Testis (tissue), 5 donors: ENCODE measurements around the gene MSH5. TPM values are rescaled to one million over a fixed set of nuclear protein-coding genes. Genes with fewer than 3 reads are reported as not detected.

Experiments
- DNase-seq: peaks from one replicate; pipeline ENCODE4 v3.0.0-alpha.2; 2019
- H3K27ac ChIP-seq, 2 donors: fragments of 200-600 bp; sonication (generic); one replicate each; pipeline ENCODE4 v1.5.1; 2019
- H3K27me3 ChIP-seq: fragments of 200-600 bp; sonication (generic); one replicate; pipeline ENCODE4 v1.5.1; 2019
- H3K36me3 ChIP-seq: fragments of 200-600 bp; sonication (generic); one replicate; pipeline ENCODE4 v1.5.1; 2017; ENCODE audit warnings: low read depth; ENCODE audit errors: missing control alignments
- H3K4me1 ChIP-seq: fragments of 200-600 bp; sonication (generic); one replicate; pipeline ENCODE4 v1.5.1; 2019
- H3K4me3 ChIP-seq, 2 donors: fragments of 200-600 bp; sonication (generic); one replicate each; pipeline ENCODE4 v1.5.1; 2017 to 2019
- H3K9me3 ChIP-seq: fragments of 200-600 bp; sonication (generic); one replicate; pipeline ENCODE4 v1.5.1; 2017
- POLR2A ChIP-seq: fragments of 450-650 bp; IDR thresholded peaks from one replicate; pipeline ENCODE4 v1.6.1; 2017; ENCODE audit warnings: antibody characterized with exemption, mild to moderate bottlenecking, moderate library complexity
- WGBS, 2 donors: methylation state at CpG; one replicate each; pipeline ENCODE4 v1.1.5; 2018; 5-methylcytosine and 5-hydroxymethylcytosine counted together
- intact Hi-C: fragments of 100-400 bp; cut with DNase I; formaldehyde crosslinking; loops from one replicate; pipeline ENCODE4 v1.15.1; 2023; ENCODE audit warnings: low total_unique reads
- long read RNA-seq, 2 donors: transcript quantifications; one replicate each; lab custom pipeline, GENCODE V29; 2026
- polyA plus RNA-seq: library from polyadenylated mRNA; stranded (reverse); fragments of 350-450 nt; fragmentation: Illumina TruSeq; extraction: RNeasy Lipid Tissue Mini Kit (QIAGEN cat#74804); gene quantifications from one replicate; pipeline ENCODE4 v1.2.3, GENCODE V29; 2014; ENCODE audit warnings: low read depth, low replicate concordance; ENCODE audit not compliant: insufficient read depth
- total RNA-seq, 2 donors: library from RNA; depleted of rRNA; stranded (reverse); fragments of >200 nt; gene quantifications; one replicate each; pipeline ENCODE4 v1.2.3, GENCODE V29; 2016
- TF ChIP-seq, protein P1 (sequence below), 3 experiments: fragments of 450-650 bp in 2 of 3; fragments of 200-600 bp in 1 of 3; sonication (generic) in 1 of 3; IDR thresholded peaks; one replicate each; pipeline ENCODE4 v1.5.1; 2016 to 2019; ENCODE audit warnings: antibody characterized with exemption in 3 of 3, mild to moderate bottlenecking in 2 of 3, moderate library complexity in 1 of 3

The MSH5 gene
- total RNA-seq (100 to 1,000 TPM in 1 of 2 donors, 10 to 100 TPM in 1; 77.6 to 135 TPM), polyA plus RNA-seq (36.2 TPM)
- long read RNA-seq, donor 1, result 0 reads
- long read RNA-seq, donor 2, result 0 reads

DNA sequence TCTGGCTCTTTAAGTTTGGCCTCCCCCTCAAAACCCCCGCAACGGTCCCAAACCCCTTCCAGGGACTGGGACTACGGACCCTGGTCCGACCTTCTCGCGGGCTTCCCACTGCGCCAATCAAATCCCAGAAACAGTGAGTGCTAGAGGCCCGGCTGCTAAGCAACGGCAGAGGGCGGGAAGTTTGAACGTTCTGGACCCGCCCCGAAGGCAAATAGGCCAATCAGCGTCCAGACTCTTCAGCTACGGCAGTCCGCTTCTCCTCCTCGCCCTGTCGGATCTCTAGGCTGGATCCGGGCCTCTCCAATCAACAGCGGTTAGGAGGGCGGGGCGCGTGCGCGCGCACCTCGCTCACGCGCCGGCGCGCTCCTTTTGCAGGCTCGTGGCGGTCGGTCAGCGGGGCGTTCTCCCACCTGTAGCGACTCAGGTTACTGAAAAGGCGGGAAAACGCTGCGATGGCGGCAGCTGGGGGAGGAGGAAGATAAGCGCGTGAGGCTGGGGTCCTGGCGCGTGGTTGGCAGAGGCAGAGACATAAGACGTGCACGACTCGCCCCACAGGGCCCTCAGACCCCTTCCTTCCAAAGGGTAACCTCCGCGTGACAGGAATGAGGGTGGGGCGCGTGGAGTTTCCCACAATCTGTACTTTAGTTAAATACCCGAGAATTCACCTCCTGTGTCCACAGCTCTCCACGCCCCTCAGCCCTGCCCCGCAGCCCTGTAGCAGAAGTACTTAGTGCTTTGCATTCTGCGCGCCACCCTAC lies at the start of gene MSH5:
Gene MSH5 (plus strand): TSS at position 367 of the 758 bp plus-strand sequence. CDS start 462 bp downstream, outside the sequence.
- Histone ChIP-seq H3K27me3 (no peaks in the 10 kb centered on the region), H3K27ac (peak within 1 kb of the TSS; percentile 10 to 86), H3K9me3 (no peaks in the 10 kb centered on the region), H3K4me3 (peak within 1 kb of the TSS; percentile 74 to 76), H3K4me1 (peaks cover 19% of the 10 kb centered on the region), H3K36me3 (no peaks in the 10 kb centered on the region)
- 0% methylated on average over 18 to 57 of the region's 58 CpGs for WGBS, 2 donors
- intact Hi-C loops, result no loop called here
- DNase-seq, result peak; percentile 99
- TF ChIP-seq POLR2A, result no peak
- TF ChIP-seq, protein P1, sequence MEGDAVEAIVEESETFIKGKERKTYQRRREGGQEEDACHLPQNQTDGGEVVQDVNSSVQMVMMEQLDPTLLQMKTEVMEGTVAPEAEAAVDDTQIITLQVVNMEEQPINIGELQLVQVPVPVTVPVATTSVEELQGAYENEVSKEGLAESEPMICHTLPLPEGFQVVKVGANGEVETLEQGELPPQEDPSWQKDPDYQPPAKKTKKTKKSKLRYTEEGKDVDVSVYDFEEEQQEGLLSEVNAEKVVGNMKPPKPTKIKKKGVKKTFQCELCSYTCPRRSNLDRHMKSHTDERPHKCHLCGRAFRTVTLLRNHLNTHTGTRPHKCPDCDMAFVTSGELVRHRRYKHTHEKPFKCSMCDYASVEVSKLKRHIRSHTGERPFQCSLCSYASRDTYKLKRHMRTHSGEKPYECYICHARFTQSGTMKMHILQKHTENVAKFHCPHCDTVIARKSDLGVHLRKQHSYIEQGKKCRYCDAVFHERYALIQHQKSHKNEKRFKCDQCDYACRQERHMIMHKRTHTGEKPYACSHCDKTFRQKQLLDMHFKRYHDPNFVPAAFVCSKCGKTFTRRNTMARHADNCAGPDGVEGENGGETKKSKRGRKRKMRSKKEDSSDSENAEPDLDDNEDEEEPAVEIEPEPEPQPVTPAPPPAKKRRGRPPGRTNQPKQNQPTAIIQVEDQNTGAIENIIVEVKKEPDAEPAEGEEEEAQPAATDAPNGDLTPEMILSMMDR (IDR thresholded peaks at IDR 0.05), result no peak

DNA sequence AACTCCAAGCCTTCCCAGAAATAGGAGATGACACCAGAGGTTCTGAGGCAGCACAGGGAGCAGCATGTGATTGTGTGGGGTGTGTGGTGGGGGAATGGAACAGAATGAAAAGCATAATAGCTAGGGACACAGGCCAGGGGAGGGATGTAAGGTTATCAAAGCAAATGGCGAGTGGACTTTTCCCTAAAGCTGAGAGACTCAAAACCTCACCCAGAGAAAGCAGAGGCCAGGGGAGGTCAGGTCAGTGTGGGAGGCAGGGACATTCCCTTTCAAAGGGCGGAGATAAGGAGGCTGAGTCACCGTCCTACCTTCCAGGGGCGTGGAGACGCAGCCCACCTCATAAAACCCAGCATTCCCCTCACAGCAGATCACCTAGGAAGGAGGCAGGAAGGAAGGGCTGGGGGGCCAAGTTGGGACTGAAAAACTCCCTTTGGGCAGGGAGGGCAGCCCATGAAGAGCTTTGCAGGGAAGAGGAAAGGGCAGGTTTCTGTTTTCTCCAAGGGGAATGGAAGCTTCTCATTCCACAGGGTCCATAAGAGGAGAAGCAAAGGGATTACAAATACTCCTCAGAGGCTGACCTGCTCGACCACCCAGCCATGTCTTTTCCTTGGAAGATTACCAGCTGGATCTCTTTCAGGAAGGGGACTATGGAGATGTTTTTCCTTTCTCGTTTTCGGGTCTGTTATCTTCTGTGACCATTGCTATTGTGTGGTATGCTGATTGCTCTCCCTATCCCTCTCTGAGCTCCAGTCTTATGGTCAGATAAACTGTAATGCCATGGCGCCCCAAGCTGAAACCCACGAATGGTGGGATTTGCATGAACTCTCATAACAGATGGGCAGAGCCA lies 49.4 kb upstream of the MSH5 start:
- H3K27me3 ChIP-seq, result no peaks in the 10 kb centered on the region
- no peak overlapping the region for H3K4me3 ChIP-seq
- H3K9me3 ChIP-seq, result no peaks in the 10 kb centered on the region
- TF ChIP-seq POLR2A, result no peak
- TF ChIP-seq, protein P1 (IDR thresholded peaks at IDR 0.05), result no peak
- WGBS, 2 donors, result 52 to 65% methylated on average over 10 of the region's 10 CpGs
- peaks cover 4% of the 10 kb centered on the region for H3K4me1 ChIP-seq
- no peak for DNase-seq
- no peak overlapping the region for H3K27ac ChIP-seq
- intact Hi-C loops, result no loop called here
- no peaks in the 10 kb centered on the region for H3K36me3 ChIP-seq

DNA sequence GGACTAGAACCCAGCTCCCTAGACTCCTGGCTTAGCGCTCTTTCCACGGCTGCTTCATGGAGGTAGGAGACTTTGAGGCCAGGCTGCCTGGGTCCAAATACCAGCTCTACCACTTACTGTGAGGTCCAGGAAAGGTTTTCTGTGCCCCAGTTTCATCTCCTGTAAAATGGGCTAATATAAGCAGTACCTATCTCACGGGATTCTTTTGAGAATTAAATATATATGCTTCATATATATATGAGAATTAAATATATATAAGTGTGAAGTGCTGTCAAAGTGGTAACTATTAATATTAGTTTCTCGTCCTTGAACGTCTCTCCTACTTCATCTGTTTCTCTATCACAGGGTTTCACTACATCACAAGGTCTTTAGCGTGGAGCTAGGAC lies 48.7 kb upstream of the MSH5 start:
- no peaks in the 10 kb centered on the region for H3K9me3 ChIP-seq
- intact Hi-C loops, result no loop called here
- H3K27ac ChIP-seq, result no peak overlapping the region
- no peak for TF ChIP-seq POLR2A
- TF ChIP-seq, protein P1 (IDR thresholded peaks at IDR 0.05), result no peak
- 89 to 90% methylated on average over 6 of the region's 6 CpGs for WGBS, 2 donors
- DNase-seq, result no peak
- H3K27me3 ChIP-seq, result no peaks in the 10 kb centered on the region
- peaks cover 4% of the 10 kb centered on the region for H3K4me1 ChIP-seq
- no peaks in the 10 kb centered on the region for H3K36me3 ChIP-seq
- no peak overlapping the region for H3K4me3 ChIP-seq

DNA sequence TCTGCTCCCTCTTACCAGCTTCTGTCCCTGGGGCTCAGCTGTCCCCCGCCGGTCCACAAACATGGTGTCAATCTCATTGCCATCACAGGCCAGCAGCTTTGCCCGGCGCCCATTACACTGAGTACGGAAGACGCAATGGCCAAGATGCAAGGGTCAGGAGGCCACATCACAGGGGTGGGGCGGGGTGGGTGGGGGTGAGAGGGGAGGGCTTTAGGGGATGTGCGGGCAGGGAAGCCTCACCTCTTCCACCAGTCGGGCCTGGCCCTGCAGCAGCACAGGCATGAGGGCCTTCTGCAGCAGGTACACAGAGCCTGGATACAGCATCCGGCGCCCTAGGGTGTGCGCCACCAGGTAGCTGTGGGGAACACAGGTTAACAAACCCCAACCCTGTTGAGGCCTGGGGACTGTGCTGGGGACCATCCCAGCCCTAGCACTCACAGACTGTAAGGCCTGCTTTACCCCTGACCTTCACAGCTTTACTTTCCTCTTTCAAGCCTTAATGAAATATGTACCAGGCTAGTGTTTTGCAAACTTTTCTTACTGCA lies 48.2 kb upstream of the MSH5 start:
- H3K27me3 ChIP-seq, result no peaks in the 10 kb centered on the region
- H3K36me3 ChIP-seq, result no peaks in the 10 kb centered on the region
- TF ChIP-seq POLR2A, result no peak
- TF ChIP-seq, protein P1 (IDR thresholded peaks at IDR 0.05), result no peak
- H3K27ac ChIP-seq, result no peak overlapping the region
- H3K4me1 ChIP-seq, result peaks cover 4% of the 10 kb centered on the region
- DNase-seq, result no peak
- WGBS, 2 donors, result 92 to 93% methylated on average over 12 of the region's 12 CpGs
- intact Hi-C loops, result no loop called here
- H3K4me3 ChIP-seq, result no peak overlapping the region
- no peaks in the 10 kb centered on the region for H3K9me3 ChIP-seq
